ENCODE results near the gene NPLOC4.

NPLOC4 gene

DNA sequence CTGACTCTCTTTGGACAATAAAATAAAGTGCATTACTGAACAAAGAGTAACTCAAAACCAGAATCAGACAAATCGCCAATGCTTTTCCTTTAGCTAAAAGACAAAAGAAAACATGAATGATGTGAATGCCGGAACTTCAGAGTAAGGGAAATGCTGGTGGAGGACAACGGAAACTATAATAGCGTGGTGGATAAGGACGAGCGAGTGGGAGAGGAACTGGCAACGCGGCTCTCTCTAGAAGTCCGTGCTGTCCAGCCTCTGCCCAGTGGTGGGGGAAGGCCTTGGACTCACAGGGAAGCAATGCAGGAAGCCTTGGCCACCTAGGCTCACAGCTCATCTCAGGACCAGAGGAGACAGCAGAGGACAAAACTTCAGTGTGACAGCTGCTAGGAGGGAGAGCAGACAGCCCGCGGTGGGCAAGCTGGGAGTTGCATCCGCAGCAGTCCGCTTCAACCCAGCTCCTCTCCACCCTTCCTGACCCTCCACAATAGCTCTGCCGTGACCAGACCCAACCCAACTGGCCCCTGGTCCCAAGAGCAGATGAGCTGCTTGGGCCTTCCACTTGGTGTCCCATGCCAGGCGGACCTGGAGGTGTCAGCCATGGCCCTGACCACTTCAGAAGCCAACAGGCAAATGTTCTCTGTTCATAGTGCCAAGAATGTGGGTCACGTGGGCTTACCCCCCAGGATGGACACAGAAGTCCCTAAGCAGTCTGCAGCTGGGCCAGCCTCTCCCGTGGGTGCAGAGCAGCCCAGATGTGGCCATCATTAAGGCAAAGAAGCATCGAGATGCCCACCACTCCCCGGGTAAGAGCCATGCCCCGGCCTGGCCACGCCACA is 79.4 kb downstream of the NPLOC4 start:
- peaks cover 9% of the 10 kb centered on the region for H3K4me1 ChIP-seq (ENCODE audit: insufficient read depth, low read length)
- H2AFZ ChIP-seq (ENCODE audit: low read depth, low read length), result no peak overlapping the region
- peaks cover 48% of the 10 kb centered on the region for H3K36me3 ChIP-seq (ENCODE audit: insufficient read depth, low read length)
- H3K27me3 ChIP-seq (ENCODE audit: insufficient read depth, low read length), result no peaks in the 10 kb centered on the region
- no peak overlapping the region for H3K4me3 ChIP-seq (ENCODE audit: low read length)
- no peaks in the 10 kb centered on the region for H3K9me3 ChIP-seq (ENCODE audit: low read length)

DNA sequence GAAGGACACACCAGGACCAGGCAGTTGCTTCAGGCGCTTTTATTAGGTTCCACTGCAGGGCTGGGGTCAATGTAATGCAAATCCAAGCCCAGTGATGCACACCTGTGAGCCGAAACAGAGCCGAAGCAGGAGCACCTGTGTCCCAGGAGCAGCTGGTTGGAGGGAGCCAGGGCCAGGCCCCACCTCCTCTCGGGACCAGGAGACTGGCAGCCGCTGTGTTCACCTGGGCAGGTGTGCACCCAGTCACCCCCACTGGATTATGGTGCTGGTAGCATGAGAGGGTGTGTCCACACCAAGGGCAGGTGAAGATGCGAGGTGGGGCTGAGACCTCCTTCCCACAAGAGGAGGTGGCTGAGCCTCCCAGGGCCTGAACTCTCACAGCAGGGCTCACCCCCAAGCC is 80.0 kb downstream of the NPLOC4 start:
- no peaks in the 10 kb centered on the region for H3K9me3 ChIP-seq (ENCODE audit: low read length)
- H3K4me3 ChIP-seq (ENCODE audit: low read length), result no peak overlapping the region
- no peaks in the 10 kb centered on the region for H3K27me3 ChIP-seq (ENCODE audit: insufficient read depth, low read length)
- peaks cover 9% of the 10 kb centered on the region for H3K4me1 ChIP-seq (ENCODE audit: insufficient read depth, low read length)
- H3K36me3 ChIP-seq (ENCODE audit: insufficient read depth, low read length), result peaks cover 43% of the 10 kb centered on the region
- no peak overlapping the region for H2AFZ ChIP-seq (ENCODE audit: low read depth, low read length)

DNA sequence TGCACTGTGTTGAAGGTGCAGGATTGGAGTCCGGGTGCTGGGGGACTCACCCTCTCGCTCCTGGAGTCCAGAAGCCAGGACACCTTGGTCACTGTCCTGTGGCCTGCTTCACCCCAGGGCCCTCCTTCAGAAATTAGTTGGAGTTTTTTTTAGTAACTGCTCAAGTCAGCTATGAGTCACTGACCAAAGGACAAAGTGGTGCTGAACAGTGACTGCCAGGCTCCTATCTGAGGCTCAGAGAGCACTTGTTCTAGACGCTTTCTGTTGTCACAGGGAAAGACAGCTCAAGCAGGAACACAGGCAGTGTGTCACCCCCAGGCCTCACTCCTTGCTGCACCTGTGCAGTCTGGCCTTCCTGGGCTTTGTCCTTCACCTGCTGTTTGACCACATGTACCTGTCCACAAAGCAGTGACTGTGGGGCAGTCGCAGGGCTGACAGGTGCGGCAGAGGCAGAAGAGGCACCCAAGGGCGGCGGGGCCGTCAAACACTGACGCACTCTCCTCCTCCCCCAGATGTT is 80.7 kb downstream of the NPLOC4 start:
- Histone ChIP-seq H3K4me3 (ENCODE audit: low read length) (no peak overlapping the region), H3K36me3 (ENCODE audit: insufficient read depth, low read length) (peaks cover 38% of the 10 kb centered on the region), H3K9me3 (ENCODE audit: low read length) (no peaks in the 10 kb centered on the region), H2AFZ (ENCODE audit: low read depth, low read length) (no peak overlapping the region), H3K27me3 (ENCODE audit: insufficient read depth, low read length) (no peaks in the 10 kb centered on the region), H3K4me1 (ENCODE audit: insufficient read depth, low read length) (peaks cover 14% of the 10 kb centered on the region)

DNA sequence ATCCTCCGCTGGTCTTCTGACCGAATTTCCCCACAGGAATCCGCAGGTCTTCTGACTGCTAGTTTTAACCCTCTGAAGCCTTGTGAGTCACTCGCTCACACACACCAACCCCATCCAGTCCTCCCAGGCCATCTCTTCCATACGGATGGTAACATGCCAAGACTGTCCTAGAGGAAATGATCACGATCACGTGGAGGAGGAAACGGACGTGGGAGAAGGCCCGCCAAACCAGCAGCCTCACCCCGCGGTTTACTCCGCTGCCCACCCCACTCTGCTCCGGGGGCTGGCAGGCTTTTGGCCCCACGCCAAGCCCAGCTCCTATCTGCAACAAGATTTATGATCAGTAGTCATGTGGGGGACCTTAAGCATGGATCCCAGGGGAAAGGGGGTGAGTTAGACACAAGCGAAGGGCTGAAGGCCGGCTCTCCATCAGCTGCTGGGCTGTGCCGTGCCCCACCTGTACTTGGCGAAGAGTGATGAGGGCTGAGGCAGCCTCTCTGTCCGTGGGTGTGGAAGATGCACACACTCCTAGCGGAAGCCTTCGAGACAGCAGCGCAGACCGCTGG is 83.2 kb downstream of the NPLOC4 start:
- Histone ChIP-seq H2AFZ (ENCODE audit: low read depth, low read length) (no peak overlapping the region), H3K36me3 (ENCODE audit: insufficient read depth, low read length) (peaks cover 39% of the 10 kb centered on the region), H3K4me1 (ENCODE audit: insufficient read depth, low read length) (peaks cover 21% of the 10 kb centered on the region), H3K9me3 (ENCODE audit: low read length) (no peaks in the 10 kb centered on the region), H3K27me3 (ENCODE audit: insufficient read depth, low read length) (no peaks in the 10 kb centered on the region), H3K4me3 (ENCODE audit: low read length) (peak overlapping the region; percentile 72)

DNA sequence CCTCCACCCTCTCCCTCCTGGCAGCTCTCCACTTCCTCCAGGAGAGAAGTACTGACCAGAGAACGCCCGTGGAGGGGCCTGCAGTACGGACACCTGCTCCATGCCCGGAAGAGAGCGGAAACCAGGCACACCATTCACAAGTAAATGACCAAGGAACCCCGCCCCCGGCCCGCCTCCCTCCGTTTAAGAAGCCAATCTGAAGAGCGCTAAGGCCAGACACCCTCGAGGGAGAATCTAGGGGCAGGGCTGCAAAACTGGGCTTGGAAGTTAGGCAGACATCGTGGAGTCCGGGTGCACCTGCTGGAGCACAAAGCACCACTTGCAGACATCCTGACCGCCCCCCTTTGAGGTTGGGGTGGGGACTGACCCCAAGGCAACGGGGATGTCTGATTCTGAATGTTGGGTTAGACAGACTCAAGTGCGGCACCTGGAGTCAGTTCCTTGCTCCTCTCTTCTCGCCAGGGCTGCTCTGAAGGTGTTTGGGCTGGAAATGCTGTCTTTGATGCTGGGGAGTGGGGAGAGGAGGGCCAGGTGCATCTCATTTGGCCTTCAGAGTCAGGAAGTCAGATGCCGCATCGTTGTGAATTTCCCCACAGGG is 83.8 kb downstream of the NPLOC4 start:
- Histone ChIP-seq H2AFZ (ENCODE audit: low read depth, low read length) (peak overlapping the region; percentile 44), H3K36me3 (ENCODE audit: insufficient read depth, low read length) (peaks cover 34% of the 10 kb centered on the region), H3K9me3 (ENCODE audit: low read length) (no peaks in the 10 kb centered on the region), H3K4me1 (ENCODE audit: insufficient read depth, low read length) (peaks cover 21% of the 10 kb centered on the region), H3K4me3 (ENCODE audit: low read length) (peak overlapping the region; percentile 72), H3K27me3 (ENCODE audit: insufficient read depth, low read length) (no peaks in the 10 kb centered on the region)

DNA sequence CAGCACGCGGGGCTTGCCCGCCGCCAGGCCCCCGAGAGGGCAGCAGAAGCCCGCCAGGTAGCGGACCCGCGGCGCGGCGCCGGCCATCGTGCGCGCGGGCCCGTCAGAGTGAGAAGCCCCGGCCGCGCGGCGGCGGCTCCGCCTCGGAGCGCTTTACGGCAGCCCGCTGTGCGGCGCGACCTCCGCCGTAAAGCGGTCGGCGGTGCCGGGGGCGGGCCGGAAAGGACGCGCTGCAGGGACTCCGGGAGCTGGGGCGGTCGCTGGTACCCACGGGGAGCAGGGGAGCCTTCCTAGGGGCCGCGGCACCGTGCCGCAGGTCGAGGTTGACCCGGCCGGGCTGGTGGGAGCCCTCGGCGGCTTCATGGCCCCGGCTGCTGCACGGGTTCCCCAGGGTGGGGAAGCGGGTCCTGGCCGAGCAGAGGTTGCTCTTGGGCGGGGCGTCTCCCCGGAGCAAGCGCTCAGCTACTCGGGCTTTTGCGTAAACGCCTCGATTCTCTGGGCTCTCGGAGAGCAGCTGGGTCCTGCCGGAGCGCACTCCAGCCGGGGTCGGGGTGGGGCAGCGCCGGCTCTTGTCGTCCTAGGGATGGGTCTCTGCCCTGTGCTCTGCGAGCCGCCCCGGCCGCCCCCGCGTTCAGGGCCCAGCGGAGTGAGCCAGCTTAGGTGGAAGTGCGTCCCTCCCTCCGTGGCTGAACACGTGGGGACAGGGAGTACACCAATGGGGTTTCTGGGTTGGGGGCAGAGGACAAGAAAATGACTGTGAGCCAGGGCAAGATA is 84.5 kb downstream of the NPLOC4 start, which contains the start of gene FAAP100:
TSS of gene FAAP100 (minus strand) at position 110 of the 774 bp plus-strand sequence. CDS start at position 87, 23 bp downstream.
- H3K4me3 ChIP-seq (ENCODE audit: low read length), result peak within 1 kb of the TSS; percentile 72
- H3K36me3 ChIP-seq (ENCODE audit: insufficient read depth, low read length), result peaks cover 31% of the 10 kb centered on the region
- no peaks in the 10 kb centered on the region for H3K9me3 ChIP-seq (ENCODE audit: low read length)
- H3K4me1 ChIP-seq (ENCODE audit: insufficient read depth, low read length), result peaks cover 21% of the 10 kb centered on the region
- H3K27me3 ChIP-seq (ENCODE audit: insufficient read depth, low read length), result no peaks in the 10 kb centered on the region
- peak within 1 kb of the TSS; percentile 44 for H2AFZ ChIP-seq (ENCODE audit: low read depth, low read length)

DNA sequence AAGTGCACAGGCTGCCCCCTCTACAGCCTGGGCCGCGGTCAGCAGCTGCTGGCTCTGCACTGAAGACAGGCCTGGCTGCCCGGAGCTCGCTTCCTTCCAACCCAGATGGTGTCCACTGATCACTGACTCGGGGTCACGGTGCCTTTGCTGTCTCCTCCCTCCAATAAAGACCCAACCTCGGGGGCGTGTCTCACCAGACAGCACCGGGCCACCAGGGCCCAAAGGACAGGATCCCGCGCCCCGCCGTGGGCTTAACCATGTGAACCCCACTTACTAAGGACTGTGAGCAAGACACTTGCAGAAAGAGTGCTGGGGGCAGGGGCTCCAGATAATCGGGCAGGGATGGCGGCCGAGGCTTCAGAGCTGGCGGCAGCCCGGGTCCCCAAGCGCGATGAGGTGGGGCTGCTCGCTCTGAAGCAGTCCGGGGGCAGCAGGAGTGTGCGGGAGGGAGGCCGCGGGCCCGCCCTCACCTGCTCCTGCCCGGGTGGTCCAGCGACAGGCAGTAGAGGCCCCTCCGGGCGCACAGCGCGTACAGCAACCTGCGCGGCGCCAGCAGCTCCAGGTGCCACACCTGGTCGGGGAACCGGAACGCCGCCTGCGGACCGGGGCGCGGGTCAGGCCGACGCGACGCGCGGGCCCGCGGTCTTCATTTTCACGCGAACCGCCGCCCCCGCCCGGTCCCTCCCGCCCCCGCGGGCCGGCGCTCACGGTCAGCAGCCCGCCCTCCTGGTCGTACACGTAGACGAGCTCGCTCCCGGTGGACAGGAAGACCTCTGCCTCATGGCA is 85.3 kb downstream of the NPLOC4 start:
- H2AFZ ChIP-seq (ENCODE audit: low read depth, low read length), result peak overlapping the region; percentile 44
- peak overlapping the region; percentile 72 for H3K4me3 ChIP-seq (ENCODE audit: low read length)
- H3K9me3 ChIP-seq (ENCODE audit: low read length), result no peaks in the 10 kb centered on the region
- H3K4me1 ChIP-seq (ENCODE audit: insufficient read depth, low read length), result peaks cover 21% of the 10 kb centered on the region
- H3K27me3 ChIP-seq (ENCODE audit: insufficient read depth, low read length), result no peaks in the 10 kb centered on the region
- H3K36me3 ChIP-seq (ENCODE audit: insufficient read depth, low read length), result peaks cover 31% of the 10 kb centered on the region

DNA sequence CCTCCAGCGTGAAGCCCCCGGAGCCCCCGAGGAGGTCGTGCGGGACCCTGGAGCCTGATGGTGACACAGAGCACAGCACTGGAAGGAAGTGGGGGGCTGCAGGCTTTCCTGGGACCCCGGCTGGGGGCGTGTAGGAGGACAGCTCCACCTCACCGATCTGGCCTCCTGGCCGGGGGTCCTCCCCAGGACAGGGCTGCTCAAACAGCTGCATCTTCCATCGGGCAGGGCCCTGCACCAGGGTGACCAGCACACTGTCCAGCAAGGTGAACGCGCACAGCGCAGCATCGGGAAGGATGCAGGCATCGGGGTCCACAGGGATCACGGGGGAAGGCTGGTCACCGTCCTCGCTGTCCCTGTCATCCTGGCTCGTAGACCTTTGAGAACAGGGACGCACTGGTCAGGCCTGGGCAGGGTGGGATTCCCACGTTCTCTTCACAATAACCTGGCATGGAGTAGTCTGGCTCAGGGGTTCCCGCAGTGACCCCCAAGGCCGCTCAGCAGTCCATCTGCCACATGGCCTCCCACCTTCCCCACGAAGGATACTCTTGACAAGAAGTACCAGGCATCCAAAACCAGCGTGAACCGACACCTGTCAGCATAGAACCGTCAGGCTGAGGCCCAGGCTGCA is 86.0 kb downstream of the NPLOC4 start:
- Histone ChIP-seq H3K27me3 (ENCODE audit: insufficient read depth, low read length) (no peaks in the 10 kb centered on the region), H3K36me3 (ENCODE audit: insufficient read depth, low read length) (peaks cover 32% of the 10 kb centered on the region), H3K9me3 (ENCODE audit: low read length) (no peaks in the 10 kb centered on the region), H3K4me3 (ENCODE audit: low read length) (peak overlapping the region; percentile 72), H3K4me1 (ENCODE audit: insufficient read depth, low read length) (peaks cover 21% of the 10 kb centered on the region), H2AFZ (ENCODE audit: low read depth, low read length) (no peak overlapping the region)

DNA sequence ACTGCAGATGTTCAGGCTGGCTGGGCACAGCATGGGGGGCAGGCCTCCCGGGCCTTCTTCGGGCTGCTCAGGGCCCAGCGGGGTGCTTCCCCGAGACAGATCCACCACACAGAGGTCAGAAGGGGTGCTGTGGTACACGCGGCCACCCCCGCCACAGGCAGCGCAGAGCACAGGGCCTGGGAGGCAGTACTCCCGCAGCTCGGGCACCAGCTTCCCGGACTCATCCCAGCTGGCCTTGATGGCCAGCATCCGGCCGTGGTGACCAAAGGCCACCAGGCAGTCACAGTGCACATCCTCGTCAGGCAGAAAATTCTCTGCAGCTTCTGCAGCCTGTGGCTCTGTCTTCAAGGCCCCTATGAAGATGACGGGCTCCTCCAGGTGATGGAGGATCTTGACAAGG is 86.6 kb downstream of the NPLOC4 start:
- Histone ChIP-seq H2AFZ (ENCODE audit: low read depth, low read length) (no peak overlapping the region), H3K36me3 (ENCODE audit: insufficient read depth, low read length) (peaks cover 39% of the 10 kb centered on the region), H3K4me3 (ENCODE audit: low read length) (no peak overlapping the region)

DNA sequence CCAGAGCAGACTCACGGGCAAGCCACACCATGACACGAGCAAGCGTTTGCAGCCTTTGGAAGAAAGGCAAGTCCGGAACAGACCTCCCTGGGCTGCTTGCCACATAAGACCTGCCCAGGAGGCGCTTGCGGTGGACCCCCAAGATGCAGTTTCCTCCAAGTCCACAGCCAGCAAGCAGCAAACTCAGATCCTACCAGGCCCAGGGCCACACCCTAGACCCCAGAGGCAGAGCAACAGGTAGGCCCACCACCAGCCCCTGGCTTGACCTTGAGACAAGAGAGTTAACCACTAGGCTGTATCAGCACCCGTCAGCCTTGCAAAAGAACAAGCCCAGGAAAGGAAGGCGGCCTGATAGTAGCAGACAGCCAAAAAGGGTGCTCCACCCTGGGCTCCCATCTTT is 87.1 kb downstream of the NPLOC4 start:
- peaks cover 42% of the 10 kb centered on the region for H3K36me3 ChIP-seq (ENCODE audit: insufficient read depth, low read length)

More for the DNA sequence above, 86.6 kb downstream of the NPLOC4 start:
- no peaks in the 10 kb centered on the region for H3K27me3 ChIP-seq (ENCODE audit: insufficient read depth, low read length)
- peaks cover 21% of the 10 kb centered on the region for H3K4me1 ChIP-seq (ENCODE audit: insufficient read depth, low read length)
- H3K9me3 ChIP-seq (ENCODE audit: low read length), result no peaks in the 10 kb centered on the region

DNA sequence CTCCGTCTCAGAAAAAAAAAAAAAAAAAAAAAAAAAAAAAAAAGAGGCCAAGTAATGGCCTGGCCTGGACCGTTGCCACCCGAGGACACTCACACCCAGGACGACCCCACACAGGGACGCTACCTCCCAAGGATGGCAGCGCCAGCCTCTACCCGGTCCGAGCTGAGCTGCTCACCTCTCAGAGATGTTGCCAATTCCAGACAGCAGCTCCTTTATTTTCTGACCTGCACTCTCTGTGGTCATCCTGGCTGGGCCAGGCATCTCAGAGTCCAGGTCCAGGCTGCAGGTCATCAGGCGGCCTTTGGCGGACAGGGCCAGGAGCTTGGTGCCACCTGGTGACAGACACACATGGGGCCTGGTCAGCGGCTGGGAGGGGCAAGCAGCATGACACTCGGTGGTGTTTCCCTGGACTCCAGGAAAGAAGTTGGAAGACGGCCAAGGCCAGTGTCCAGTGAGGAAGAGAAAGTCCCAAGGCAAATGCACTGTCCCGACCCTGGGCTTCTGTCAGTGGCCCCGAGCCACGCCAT is 87.8 kb downstream of the NPLOC4 start:
- H3K4me1 ChIP-seq (ENCODE audit: insufficient read depth, low read length), result peaks cover 21% of the 10 kb centered on the region
- H3K36me3 ChIP-seq (ENCODE audit: insufficient read depth, low read length), result peaks cover 47% of the 10 kb centered on the region
- no peaks in the 10 kb centered on the region for H3K27me3 ChIP-seq (ENCODE audit: insufficient read depth, low read length)
- H3K4me3 ChIP-seq (ENCODE audit: low read length), result no peak overlapping the region
- no peak overlapping the region for H2AFZ ChIP-seq (ENCODE audit: low read depth, low read length)
- no peaks in the 10 kb centered on the region for H3K9me3 ChIP-seq (ENCODE audit: low read length)

More for the DNA sequence above, 87.1 kb downstream of the NPLOC4 start:
- Histone ChIP-seq H3K4me1 (ENCODE audit: insufficient read depth, low read length) (peaks cover 21% of the 10 kb centered on the region), H3K9me3 (ENCODE audit: low read length) (no peaks in the 10 kb centered on the region), H3K4me3 (ENCODE audit: low read length) (no peak overlapping the region), H3K27me3 (ENCODE audit: insufficient read depth, low read length) (no peaks in the 10 kb centered on the region), H2AFZ (ENCODE audit: low read depth, low read length) (no peak overlapping the region)

All from neuron (in vitro differentiated cells).